SJCRH30 (cell line): ENCODE measurements around the gene ST6GALNAC6. TPM values are rescaled to one million over a fixed set of nuclear protein-coding genes. Genes with fewer than 3 reads are reported as not detected.
A peak's percentile ranks its signal among the peaks of the same experiment; 100 is the strongest.
"Not testable (repeated sequence)": the region's sequence is repeated elsewhere in the genome, so short reads cannot be mapped to it uniquely, and the experiment has no call there.

Source experiments
- DNase-seq, 2 experiments: peaks; one replicate each; pipeline ENCODE4 v3.0.0-alpha.2; 2015 to 2020
- H3K27ac ChIP-seq: fragments of 250-450 bp; sonication (Bioruptor Pico); 2 replicates; pipeline ENCODE4 v1.5.1; 2020; ENCODE audit warnings: mild to moderate bottlenecking, moderate library complexity
- H3K27me3 ChIP-seq: fragments of 250-450 bp; sonication (Bioruptor Pico); 2 replicates; pipeline ENCODE4 v1.5.1; 2020; ENCODE audit warnings: mild to moderate bottlenecking, moderate library complexity
- H3K36me3 ChIP-seq: fragments of 250-450 bp; sonication (Bioruptor Pico); 2 replicates; pipeline ENCODE4 v1.5.1; 2020; ENCODE audit warnings: mild to moderate bottlenecking, moderate library complexity
- H3K4me1 ChIP-seq: fragments of 250-450 bp; sonication (Bioruptor Pico); 2 replicates; pipeline ENCODE4 v1.5.1; 2020; ENCODE audit warnings: mild to moderate bottlenecking, moderate library complexity
- H3K4me3 ChIP-seq: fragments of 250-450 bp; sonication (Bioruptor Pico); 2 replicates; pipeline ENCODE4 v1.5.1; 2020; ENCODE audit warnings: mild to moderate bottlenecking, moderate library complexity
- H3K9me3 ChIP-seq: fragments of 250-450 bp; sonication (Bioruptor Pico); replicated peaks from 2 replicates; pipeline ENCODE4 v1.5.1; 2020; ENCODE audit warnings: mild to moderate bottlenecking, moderate library complexity
- total RNA-seq: library from RNA; depleted of rRNA; stranded (reverse); fragments of >200 nt; shearing (Covaris generic); gene quantifications from 2 replicates; pipeline ENCODE4 v1.2.3, GENCODE V29; 2014; rRNA removed

Gene ST6GALNAC6
- total RNA-seq, 1 experiment from 2014 or later, result 59.9 TPM

DNA sequence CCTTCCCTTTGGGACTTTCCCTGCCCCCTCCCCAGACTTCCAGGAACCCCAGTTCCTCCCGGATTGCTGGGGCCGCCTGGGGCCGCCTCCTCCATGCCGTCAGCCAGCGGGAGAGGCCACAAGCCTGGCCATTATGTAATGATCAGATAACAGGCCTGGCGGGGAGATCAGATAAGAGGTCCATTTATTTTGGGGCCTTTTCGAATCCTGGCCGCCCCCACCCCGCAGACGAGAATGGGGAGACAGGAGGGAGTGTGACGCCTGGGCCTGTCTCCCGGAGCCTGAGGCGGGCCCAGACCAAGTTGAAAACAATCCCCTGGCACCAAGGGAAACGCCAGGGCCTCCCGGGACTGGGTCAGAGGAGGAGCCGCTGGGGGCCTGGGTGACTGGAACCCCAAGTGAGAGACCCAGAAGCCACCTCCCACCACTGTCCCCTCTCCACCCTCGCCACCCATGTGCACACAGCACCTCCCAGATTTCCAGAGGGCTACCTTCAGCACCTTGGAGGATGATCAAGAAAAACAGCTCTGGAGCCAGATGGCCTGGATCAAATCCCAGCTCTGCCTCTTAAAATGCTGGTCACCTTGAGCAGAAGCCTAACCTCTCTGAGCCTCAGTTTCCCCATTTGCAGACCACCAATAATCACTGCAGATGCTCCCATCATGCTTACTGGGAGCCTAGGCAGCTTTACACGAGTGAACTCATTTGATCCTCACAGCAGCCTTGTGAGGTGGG is 52.8 kb downstream of the ST6GALNAC6 start:
- Histone ChIP-seq H3K4me1 (peaks cover 9% of the 10 kb centered on the region; the same call in 1 of the 2 replicates), H3K27ac (no peak overlapping the region), H3K27me3 (no peaks in the 10 kb centered on the region), H3K36me3 (peaks cover 8% of the 10 kb centered on the region), H3K9me3 (no peaks in the 10 kb centered on the region; the same call in 1 of the 2 replicates), H3K4me3 (no peak overlapping the region)
- no peak for DNase-seq

DNA sequence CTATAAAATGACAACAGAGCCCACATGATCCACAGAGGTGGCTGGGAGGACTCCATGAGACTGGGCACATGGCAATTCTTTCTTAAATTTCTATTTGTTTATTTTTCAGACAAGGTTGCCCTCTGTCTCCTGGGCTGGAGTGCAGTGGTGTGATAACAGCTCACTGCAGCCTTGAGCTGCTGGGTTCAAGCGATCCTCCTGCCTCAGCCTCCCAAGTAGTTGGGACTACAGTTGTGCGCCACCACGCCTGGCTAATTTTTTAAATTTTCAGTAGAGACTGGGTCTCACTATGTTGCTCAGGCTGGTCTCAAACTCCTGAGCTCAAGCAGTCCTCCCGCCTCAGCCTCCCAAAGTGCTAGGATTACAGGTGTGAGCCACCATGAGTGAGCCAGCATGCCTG is 53.8 kb downstream of the ST6GALNAC6 start:
- not testable (repeated sequence) for H3K9me3 ChIP-seq, H3K27me3 ChIP-seq, H3K36me3 ChIP-seq, DNase-seq, H3K4me3 ChIP-seq, H3K4me1 ChIP-seq, H3K27ac ChIP-seq

DNA sequence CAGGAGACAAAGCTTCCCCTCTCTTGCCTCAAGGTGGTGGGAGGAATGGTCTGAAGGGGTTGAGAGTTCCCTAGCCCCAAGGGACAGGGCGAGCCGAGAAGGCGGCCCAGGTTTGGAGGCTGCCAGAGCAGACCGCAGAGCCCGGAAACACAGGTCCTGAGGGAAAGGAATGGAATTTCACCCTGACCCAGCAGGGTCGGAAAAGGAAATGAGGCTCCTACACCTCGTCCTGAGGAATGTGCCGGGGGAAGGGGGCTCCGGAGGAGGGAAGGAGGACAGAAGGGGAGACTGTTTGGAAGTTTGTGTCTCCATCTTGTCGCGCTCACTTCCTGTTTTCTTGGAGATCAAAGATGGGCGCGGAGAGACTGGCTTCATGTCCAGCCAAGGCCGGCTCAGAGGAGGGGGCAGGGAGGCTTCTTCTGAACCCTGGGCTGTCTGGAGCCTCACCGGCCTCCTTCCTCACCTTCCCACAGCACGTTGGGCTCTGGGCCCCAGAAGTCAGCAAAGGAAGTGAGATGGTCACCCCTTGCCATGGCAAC is 54.5 kb downstream of the ST6GALNAC6 start:
- H3K27me3 ChIP-seq, result no peaks in the 10 kb centered on the region
- H3K27ac ChIP-seq, result no peak overlapping the region
- no peaks in the 10 kb centered on the region; the same call in 1 of the 2 replicates for H3K9me3 ChIP-seq
- peaks cover 10% of the 10 kb centered on the region for H3K36me3 ChIP-seq
- peaks cover 9% of the 10 kb centered on the region; the same call in 1 of the 2 replicates for H3K4me1 ChIP-seq
- no peak overlapping the region for H3K4me3 ChIP-seq
- DNase-seq, result no peak

DNA sequence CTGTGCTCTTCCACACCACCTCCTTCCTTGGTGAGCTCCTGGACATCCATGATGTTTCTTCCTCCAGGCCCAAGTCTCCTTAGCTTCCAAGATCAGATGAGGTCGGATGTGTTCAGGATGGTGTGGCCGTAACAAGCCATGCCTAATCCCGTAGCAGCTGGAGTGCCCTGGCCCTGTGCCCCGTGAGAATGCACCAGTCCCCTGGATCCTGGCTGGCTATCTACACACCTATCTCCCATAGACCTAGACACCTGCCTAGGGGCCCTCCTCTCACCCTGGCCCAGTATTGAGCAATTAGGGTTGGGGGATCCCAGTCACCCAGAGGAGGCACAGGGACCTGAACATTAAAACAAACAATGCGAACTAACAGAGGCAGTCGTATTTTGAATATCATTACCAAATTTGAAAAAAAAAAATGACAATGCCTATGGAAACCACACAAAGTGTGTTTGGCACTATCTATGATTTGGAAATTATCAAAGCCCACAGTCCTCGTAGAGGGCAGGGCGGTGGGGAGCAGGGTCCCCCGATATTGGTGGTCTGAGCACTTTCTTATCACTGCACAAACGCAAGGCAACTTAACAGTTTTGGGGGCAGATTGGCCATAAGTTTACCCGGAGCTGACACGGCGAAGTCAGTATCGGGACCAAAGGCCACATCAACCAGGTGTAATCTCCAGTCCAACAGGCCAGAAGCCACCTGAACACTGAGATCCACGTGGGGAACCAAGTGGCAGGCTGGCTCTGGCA is 58.1 kb downstream of the ST6GALNAC6 start:
- no peak overlapping the region for H3K4me3 ChIP-seq
- H3K4me1 ChIP-seq, result peaks cover 10% of the 10 kb centered on the region; the same call in 1 of the 2 replicates
- no peak for DNase-seq

DNA sequence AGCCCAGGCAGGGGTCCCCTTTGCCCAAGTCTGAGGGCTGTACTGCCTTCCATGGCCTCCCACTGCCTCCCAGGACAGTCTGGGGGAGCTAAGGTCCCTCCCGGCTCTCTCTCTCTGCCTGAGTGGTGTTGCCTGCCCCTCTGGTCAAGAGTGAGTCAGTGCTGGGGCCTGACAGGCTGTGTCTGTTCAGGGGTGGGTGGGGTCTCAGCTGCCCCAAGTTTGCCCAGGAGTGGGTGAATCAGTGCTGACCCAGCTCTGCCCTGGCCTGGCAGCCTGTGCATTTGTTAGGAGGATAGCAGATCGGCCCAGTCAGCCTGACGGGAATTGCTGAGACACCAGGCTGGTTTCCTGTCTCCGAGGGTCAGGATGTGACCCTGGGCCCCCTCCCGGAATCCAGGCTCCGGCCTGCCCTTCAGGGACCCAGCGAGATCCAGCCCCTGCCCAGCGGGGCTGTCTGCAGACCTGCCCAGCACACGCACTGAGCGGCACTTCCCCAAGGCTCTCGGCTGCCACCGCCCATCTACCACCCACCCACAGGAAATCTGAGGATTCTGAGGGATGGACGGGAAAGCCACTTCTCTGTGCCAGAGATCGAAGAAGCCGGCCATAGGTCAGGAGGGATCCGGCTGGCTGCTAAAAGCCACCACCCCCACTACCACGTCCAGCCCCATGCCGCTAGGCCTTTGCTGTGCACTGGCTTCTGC is 60.9 kb downstream of the ST6GALNAC6 start:
- peak in 1 of 2 experiments; percentile 57 for DNase-seq
- Histone ChIP-seq H3K27me3 (no peaks in the 10 kb centered on the region), H3K4me1 (peaks cover 13% of the 10 kb centered on the region; the same call in 1 of the 2 replicates), H3K9me3 (no peaks in the 10 kb centered on the region), H3K27ac (0 out of 2 replicates have a peak overlapping the region, but pooled peaks have one; percentile 6), H3K4me3 (no peak overlapping the region), H3K36me3 (peaks cover 11% of the 10 kb centered on the region)

More for the DNA sequence above, 58.1 kb downstream of the ST6GALNAC6 start:
- no peaks in the 10 kb centered on the region for H3K27me3 ChIP-seq
- no peak overlapping the region for H3K27ac ChIP-seq
- no peaks in the 10 kb centered on the region for H3K9me3 ChIP-seq
- peaks cover 9% of the 10 kb centered on the region for H3K36me3 ChIP-seq

DNA sequence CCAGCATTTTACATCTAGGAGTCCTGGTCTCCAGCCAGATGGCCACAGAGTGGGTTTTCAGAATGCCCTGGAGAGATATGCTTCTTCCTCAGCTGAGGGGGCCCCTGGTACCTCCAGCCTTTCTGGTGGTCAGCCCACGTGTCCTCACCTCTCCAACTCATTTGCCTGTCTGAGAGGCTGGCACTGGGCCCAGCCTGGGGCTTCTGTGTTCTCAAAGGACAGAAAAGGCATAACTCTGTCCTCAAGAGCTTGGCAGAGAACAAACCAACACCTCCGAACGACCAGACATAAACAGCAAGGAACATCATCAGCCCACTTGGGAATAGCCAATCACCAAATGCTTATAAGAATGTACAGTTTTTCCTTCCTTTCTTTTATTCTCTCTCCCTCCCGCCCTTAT is 62.1 kb downstream of the ST6GALNAC6 start:
- Histone ChIP-seq H3K27ac (no peak overlapping the region), H3K27me3 (no peaks in the 10 kb centered on the region), H3K9me3 (no peaks in the 10 kb centered on the region), H3K4me3 (no peak overlapping the region), H3K36me3 (peaks cover 8% of the 10 kb centered on the region), H3K4me1 (peaks cover 13% of the 10 kb centered on the region; the same call in 1 of the 2 replicates)
- no peak for DNase-seq

DNA sequence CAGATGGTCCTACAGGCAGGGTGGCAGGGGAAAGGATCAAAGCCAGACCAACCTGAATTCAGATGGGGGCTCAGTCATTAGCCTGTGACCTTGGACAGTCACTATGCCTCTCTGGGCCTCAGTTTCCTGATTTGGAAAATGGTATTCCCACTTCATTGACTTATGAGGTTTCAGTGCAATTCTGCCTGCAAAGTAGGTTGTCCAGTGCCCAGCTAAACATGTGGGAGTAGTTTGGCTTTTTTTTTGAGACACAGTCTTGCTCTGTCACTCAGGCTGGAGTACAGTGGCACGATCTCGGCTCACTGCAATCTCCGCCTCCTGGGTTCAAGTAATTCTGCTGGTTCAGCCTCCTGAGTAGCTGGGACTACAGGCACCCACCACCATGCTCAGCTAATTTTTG is 62.8 kb downstream of the ST6GALNAC6 start:
- DNase-seq, H3K27me3 ChIP-seq, H3K4me3 ChIP-seq, H3K9me3 ChIP-seq, H3K36me3 ChIP-seq: not testable (repeated sequence)
- Histone ChIP-seq H3K4me1 (peaks cover 13% of the 10 kb centered on the region; the same call in 1 of the 2 replicates), H3K27ac (peak overlapping the region; percentile 29)

DNA sequence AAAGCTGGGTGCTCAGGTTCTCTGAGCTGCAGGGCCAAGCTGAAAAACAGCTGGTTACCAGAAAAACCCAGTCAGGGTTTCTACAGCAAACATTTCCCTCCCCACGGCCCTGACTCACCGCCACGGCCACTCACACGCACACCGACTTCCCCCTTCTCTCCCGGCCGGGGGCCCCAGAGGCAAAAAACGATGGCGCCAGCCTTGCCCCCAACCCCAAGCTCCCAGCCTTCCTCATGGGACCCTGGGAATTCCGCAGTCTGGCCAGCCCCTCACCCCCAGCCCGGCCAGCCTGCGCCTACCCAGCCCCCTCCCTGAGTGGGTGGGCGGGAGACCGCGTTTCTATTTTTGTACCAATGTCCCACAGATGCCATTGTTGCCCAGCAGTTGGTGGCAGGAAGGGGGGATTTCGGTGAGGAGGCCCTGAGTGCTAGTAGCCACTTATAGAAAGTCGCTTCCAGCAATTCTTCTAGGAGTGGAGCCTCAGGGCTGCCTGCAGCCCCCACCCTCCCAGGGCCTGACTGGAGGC is 63.3 kb downstream of the ST6GALNAC6 start:
- no peak overlapping the region for H3K4me3 ChIP-seq
- no peak for DNase-seq

More for the DNA sequence above, 63.3 kb downstream of the ST6GALNAC6 start:
- Histone ChIP-seq H3K36me3 (peaks cover 6% of the 10 kb centered on the region), H3K27me3 (no peaks in the 10 kb centered on the region), H3K27ac (peak overlapping the region; percentile 29), H3K4me1 (peaks cover 13% of the 10 kb centered on the region; the same call in 1 of the 2 replicates), H3K9me3 (no peaks in the 10 kb centered on the region)

Other genes with a start within 250 kb of the ST6GALNAC6 start
- gene CFAP157, start 192.6 kb downstream of the ST6GALNAC6 start, total RNA-seq, result not detected in 2 replicates
- 4.3 and 7.0 TPM in 2 replicates for gene PTRH1, start 183.9 kb downstream of the ST6GALNAC6 start, total RNA-seq
- gene TTC16, start 183.5 kb downstream of the ST6GALNAC6 start, total RNA-seq, result not detected in 2 replicates
- 3.9 and 5.8 TPM in 2 replicates for gene TOR2A, start 164.3 kb downstream of the ST6GALNAC6 start, total RNA-seq
- gene SH2D3C, start 120.9 kb downstream of the ST6GALNAC6 start, total RNA-seq, result 0.99 and 1.4 TPM in 2 replicates
- gene CDK9, start 113.6 kb downstream of the ST6GALNAC6 start, total RNA-seq, result 19.2 and 21.8 TPM in 2 replicates
- gene FPGS, start 96.7 kb downstream of the ST6GALNAC6 start, total RNA-seq, result 32.0 and 39.4 TPM in 2 replicates
- 16.4 and 16.6 TPM in 2 replicates for gene ENG, start 44.9 kb downstream of the ST6GALNAC6 start, total RNA-seq
- 31.4 and 36.4 TPM in 2 replicates for gene AK1, start 21.9 kb downstream of the ST6GALNAC6 start, total RNA-seq
- gene ST6GALNAC4, start 17.4 kb upstream of the ST6GALNAC6 start, total RNA-seq, result 19.6 and 24.3 TPM in 2 replicates
- gene PIP5KL1, start 31.2 kb upstream of the ST6GALNAC6 start, total RNA-seq, result 0.20 and 0.51 TPM in 2 replicates
- 44.7 and 46.4 TPM in 2 replicates for gene DPM2, start 38.3 kb upstream of the ST6GALNAC6 start, total RNA-seq
- gene EEIG1, start 81.4 kb upstream of the ST6GALNAC6 start, total RNA-seq, result 4.0 and 5.0 TPM in 2 replicates
- gene NAIF1, start 167.7 kb upstream of the ST6GALNAC6 start, total RNA-seq, result 8.5 and 9.0 TPM in 2 replicates
- gene SLC25A25, start 168.6 kb upstream of the ST6GALNAC6 start, total RNA-seq, result 24.1 and 29.3 TPM in 2 replicates
- 53.8 and 56.7 TPM in 2 replicates for gene PTGES2, start 228.1 kb upstream of the ST6GALNAC6 start, total RNA-seq
- gene LCN2, start 249.8 kb upstream of the ST6GALNAC6 start, total RNA-seq, result not detected in 2 replicates